Fibroblast of the conjunctiva (primary cell): ENCODE data around the gene FGB.

Source experiments
- DNase-seq: peaks from one replicate; pipeline ENCODE4 v3.0.0-alpha.2; 2010; ENCODE audit warnings: low read depth

Gene FGB

DNA sequence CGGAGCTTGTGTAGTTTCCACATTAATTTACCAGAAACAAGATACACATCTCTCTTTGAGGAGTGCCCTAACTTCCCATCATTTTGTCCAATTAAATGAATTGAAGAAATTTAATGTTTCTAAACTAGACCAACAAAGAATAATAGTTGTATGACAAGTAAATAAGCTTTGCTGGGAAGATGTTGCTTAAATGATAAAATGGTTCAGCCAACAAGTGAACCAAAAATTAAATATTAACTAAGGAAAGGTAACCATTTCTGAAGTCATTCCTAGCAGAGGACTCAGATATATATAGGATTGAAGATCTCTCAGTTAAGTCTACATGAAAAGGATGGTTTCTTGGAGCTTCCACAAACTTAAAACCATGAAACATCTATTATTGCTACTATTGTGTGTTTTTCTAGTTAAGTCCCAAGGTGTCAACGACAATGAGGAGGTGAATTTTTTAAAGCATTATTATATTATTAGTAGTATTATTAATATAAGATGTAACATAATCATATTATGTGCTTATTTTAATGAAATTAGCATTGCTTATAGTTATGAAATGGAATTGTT, at the start of gene FGB:
Gene FGB, plus strand, starts transcription at position 315 of the 558 bp plus-strand sequence. Its CDS starts 8 bp downstream, at position 323.
- DNase-seq: no peak

DNA sequence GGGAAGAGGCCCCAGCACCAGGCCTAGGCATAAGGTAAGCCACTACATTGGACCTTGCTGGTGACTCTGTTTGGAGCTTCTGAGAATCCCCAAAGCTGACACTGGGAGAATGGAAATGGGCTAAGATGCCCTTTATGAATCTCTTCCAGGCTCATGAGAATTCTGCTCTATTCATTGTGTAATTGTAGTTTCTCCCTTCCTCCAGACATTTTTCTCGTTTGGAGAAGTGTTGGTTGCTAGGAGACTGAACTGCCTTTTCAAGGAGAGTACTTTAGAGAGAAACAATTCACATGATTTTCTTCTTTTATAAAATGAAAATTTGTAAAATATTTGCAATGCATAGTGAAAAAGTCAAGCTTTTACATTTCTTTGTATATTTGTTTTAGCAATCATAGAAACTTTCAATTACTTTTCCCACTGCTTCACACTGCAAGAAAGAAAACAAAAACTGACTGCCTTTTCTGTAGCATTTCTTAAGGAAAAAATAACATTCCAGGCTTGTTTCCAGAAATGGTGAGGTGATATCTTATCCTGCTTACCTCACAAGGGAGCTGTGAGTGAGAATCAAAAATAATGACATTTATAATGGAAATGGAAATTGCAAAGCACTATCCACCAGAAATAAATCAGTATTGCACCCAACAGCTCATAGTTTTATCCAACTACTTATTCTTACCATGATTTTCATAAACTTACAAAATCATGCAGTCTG, 46.3 kb upstream of the FGB start:
- no peak for DNase-seq

DNA sequence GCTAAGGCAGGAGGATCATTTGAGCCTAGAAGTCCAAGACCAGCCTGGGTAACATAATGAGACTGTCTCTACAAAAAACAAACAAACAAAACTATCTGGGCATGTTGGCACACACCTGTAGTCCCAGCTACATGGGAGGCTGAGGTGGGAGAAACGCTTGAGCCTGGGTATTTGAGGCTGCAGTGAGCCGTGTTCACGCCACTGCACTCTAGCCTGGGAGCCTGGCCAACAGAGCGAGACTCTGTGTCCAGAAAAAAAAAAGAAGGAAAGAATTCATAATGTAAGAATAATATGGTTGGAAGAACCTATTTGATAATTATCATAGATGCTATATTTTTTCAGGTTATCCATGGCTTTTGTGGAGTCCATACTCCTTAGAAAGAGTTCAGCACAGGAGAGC, 45.2 kb upstream of the FGB start:
- DNase-seq: no peak

DNA sequence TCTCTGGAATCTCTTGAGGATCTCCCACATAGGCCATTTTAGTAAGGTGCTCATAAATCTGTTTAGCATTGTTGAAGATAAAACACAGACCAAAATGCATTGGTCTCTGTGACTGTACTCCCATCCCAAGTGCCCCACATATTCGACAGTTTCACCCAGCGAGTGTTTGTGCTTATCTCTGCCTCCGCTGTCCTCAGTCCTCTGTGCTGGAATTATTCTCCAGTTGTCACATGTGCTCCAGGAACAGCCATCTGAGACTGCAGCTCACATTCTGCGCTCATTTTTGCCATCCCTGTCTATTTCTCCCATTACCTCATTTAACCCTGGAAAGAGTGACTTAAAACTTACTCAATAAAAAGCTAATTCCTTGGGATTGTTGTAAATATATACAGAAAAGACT, 43.6 kb upstream of the FGB start:
- DNase-seq: no peak

DNA sequence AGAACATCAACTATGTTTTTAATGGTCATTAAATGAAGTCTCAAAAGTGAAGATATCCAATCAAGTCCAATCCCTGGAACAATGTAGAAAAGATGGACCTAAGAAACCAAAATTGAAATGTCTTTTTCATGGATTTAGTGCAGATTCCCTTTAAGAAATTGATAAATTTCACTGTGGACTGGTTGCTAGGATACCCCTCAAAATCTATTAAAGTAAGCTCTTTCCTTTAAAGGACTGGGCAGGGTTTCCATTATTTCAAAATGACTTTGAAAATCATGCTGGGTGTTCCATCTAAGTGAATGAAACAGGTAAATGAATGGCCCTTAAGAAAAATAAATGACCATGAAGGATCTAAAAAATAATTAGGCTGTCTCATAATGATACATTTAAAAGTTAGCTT, 41.2 kb upstream of the FGB start:
- DNase-seq: no peak

DNA sequence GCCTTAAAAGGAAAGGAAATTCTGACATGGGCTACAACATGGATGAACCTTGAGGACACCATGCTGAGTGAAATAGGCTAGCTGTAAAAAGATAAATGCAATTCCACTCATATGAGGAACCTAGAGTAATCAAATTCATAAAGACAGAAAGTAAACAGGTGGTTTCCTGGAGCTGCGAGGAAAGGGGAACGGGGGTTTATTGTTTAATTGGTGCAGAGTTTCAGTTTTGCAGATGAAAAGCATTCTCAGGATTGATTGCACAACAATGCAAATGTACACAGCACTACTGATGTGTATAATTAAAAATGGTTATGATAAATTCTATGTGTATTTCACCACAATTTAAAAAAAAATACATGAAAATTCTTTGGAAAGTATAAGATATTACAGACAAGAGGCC, 36.7 kb upstream of the FGB start:
- no peak for DNase-seq

DNA sequence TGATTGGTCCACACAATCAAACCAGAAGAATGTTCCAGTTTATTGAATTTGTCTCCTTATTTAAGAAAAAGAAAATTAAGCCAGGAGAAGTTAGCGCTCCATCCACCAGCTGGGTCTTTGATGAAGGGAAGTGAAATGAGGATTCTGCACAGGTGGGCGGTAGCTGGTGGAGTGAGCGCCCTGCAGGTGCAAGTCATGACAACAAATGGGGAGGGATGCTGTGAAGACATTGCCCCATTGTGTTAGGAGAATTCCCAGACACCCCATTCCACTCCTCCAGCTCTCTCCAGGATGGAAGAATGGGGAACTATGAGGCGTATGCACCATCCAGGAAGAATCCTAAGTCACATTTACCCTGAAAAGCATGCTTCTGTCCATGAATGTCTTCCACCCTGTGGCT, 35.5 kb upstream of the FGB start:
- no peak for DNase-seq

DNA sequence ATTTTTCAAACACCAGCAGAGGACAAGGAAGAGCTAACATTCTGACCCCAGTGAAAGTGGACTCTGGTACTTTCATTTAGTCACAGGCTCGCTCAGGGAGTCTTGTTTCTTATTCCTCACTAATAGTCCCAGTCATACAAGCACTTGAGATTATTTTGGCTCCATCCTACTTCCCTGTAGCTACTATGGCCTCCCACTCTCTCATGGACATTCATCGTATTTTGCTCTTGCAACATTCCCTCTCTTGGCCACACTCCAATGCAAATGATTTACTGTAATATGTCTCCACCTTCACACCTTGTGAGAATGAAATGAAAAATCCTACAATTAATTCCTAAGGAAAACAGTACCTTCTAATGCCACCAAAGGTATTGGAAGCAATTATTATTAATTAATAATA, 33.9 kb upstream of the FGB start:
- DNase-seq: no peak

DNA sequence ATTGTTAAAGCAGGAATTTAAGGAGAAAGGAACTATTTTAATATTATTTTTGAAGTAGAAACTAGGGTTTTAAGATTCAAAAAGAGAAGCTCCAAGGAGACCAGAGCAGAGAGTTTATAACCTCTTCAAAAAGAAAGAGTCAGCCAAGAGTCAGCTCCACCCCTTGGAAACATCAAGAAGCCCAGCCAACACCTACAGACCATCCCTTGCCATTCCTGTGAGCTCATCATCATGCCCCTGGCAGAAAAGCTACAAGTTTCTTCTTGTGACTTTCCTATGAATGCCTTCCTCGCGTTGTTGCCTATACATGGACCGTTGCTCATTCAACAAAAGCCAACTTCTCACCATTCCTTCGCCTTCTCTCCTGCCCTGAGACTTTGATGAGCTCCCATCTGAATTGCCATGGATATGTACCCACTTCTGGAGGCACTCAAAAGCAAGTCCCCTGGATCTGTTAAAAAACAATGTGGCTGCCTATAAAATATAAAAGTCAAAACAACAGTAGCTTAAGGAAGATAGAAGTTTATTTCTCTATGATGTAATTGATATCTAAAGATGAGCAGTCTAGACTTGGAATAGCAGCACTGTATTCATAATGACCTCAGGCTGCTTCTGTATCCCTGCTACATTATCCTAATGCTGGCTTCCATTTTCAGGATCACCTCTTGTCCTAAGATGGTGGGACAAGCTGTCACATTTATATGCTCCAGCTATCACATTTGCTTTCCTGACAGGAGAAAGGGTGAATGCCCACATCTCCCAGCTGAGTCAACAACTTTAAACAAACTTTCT, 32.9 kb upstream of the FGB start:
- no peak for DNase-seq

DNA sequence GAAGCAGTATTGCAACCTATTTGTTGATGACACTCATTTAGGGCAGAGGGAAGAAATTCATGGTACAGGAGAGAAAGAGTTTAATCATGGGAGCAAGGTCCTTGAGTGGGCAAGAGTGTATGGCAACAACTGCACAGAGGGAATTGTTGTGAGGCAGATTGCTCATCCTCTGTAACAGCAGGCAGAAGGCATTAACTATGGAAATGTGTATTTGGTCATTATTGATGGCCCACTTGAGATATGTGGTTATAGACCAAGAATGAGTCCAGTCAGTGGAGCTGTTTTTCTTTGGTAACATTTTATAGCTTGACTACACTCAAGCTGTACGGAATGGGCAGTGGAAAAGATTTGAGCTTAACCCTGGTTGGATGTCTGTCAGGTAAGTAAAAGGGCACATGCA, 28.5 kb upstream of the FGB start:
- DNase-seq: no peak

DNA sequence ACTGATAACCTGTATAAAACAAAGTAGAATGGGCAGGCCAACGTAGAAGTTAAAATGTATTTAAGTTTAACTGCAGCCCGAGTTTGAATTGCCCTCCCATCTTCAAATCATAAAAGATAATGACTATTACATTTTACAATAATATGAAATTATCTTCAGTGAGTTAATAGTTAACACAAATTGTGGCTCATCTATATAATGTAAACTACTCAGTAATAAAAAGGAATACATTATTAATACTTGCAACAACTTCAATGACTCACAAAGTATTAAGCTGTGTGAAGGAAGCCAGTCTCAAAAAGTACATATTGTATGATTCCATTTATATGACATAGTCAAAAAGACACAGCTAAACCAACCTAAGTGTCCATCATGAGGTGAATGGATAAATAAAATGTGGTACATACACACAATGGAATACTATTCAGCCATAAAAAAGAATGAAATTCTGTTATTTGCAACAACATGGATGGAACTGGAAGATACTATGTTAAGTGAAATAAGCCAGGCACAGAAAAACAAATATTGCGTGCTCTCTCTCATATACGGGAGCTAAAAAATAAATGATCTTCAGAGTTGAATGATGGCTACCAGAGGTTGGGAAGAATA, 20.4 kb upstream of the FGB start:
- no peak for DNase-seq

DNA sequence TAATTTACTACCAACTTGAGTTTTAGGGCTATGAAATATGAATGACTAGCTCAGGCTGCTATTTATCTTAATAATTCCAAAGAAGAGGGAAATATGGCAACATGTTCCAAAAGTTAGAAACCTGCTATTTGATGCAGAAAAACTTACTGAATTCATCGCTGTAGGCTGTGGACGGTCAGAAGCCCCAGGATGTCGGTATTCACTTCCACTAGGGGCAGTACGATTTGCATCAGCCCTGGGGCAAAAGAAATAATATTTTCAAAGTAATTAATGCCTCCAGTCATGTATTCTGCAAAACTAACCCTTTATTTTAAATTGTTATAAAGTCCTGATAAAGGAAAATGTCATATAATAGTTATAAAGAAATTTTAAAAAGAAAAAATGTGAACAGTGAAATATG, 17.1 kb upstream of the FGB start:
- DNase-seq: no peak

DNA sequence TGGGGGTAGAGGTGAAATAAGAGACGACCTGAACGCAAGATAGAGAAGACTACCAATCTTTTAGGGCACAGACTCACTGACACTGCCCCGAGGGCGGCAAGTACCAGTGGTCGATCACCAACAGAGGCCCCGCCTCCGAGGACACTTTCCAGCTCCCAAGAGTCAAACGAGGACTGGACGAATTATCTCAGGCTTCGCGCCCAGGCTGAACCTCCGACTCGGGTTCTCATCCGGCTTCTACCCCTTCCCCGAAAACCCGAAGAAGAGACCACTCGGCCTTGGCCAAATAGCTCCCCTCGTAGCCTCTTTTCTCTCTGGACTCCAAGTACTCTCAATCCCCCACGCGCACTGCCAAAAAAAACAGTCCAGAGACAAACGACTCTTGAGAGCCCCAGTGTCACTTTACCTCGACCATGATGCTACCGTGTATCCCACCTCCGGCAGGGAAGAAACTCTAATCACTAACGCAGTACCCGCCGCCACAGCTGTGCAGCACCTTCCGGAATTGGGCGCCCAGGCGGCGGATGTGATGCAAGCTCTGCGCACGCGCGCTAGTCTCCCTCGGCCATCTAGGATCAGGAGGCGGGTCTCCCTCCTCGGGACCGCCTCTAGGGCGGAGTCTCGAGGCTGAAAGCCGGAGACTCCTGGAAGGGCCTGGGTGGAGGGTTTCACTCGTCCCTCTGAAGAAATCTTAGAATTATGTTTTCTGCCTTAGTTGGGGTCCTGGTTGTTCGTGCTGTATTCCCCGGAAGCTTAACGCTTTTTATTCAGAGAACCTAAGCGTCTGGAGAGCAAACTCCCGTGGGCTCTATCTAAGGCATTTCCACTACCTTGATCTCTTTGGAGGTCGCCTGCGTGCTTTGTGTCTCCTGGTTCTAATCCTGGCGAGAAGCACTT, 12.7 kb upstream of the FGB start, which contains the start of gene PLRG1:
Gene PLRG1, minus strand, starts transcription at position 507 of the 897 bp plus-strand sequence. Its CDS starts 92 bp downstream, at position 415.
- DNase-seq: peak; percentile 93

DNA sequence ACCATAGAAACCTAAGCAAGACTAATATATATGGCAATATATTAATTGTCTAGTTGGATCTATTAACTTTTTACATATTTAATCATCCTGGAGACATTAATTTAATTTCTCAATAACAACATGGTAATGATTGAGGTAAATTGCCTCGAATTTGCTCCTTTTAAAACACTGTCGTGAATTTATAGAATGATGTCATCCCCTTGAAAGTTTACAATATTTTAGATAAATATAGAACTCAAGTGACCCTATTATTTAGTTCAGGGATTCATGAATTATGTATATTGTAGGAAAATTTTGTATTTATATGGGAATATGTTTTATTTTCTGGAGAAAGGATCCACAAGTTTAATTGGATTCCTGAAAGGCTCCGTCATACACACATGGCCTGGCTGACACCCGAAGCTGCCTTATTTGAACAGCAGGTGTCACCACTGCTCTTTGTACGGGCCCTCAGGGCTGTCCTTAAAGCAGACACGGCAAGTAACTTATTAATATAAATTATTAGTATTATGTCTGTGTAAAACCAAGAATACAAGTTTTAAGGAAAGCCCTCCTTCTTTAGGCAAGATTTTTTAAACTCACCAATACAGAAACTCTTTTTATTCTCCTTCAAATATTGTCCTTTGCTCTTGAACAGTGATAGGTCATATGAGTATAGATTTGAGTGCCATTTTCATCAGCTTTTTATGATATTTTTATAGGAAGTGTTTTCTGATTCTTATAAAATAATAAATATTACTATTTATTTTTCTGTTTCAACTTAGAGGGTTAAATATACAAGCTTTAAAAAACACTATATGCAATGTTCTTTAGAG, 10.7 kb upstream of the FGB start:
- peak; percentile 77 for DNase-seq

DNA sequence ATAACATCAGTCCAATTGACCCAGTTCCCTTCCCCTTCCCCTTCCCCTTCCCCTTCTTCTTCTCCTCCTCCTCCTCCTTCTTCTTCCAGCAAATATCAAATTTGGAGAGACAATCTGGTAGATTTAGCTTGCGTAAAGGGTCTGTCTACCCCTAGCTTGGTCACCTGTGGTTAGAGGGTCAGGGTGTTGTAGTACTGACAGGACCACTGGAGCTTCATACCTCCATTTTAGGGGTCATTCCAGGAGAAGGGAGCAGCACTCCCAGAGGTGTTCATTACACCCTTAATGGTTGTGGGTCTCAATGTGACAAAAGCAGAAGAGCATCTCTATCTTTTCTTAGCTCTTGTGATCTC, 3.7 kb upstream of the FGB start:
- DNase-seq: no peak

DNA sequence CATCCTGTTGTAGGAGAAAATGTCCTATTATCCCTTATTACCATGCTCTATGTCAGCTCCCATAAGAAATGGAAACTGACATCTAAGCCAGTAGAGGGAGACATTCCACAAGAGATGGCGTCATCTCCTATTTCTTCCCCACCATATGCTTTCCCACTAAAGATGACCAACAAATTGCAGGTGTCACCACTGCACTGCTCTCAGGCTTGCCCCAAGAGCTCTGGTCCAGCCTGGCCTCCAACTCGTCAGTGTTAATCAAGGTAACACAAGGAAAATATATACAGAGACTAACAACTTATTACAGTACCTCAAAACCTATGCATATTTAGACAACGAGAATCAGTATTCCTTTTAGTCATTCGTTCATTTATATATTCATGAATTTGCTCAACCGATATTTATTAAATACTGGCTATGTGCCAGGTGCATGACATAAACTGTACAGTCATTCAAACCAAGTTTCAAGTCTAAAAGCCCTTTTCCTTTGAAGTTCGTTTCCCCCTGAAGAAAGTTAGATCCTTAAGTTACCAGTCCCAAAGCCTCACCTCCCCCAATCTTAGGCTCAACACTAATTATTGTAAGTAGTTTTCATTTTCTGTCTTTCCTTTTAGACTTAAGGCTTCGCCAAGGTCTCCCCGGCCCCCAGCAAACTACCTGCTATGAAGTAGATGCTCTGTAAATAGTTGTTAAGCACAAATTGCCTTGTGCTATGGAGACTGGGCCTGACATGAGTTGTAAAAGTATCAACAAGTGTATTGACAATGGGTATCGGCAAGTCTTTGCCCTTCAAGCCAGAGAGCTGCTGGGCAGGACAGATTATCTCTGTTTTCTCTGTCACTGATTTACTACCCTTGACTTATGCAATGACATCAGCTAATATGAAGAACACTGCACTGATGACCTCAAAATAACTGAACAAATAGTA, 3.1 kb upstream of the FGB start:
- DNase-seq: peak; percentile 35

DNA sequence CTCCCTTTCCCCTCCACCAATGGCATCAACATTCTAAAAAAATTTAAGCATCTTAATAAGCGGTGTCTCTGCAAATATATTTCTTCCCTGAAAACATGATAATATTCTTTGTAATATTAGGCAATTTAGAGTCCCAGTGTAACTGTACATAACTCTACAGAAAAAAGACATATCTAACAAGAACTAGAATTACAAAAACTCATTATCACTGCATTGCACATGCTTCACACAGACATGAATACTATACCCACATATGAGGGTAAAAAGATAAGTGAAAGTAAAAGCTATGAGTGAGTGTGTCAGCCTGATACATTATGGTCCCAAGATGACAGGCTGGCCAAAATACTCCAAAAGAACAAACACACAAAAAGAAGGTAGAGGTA, 2.4 kb upstream of the FGB start:
- DNase-seq: no peak

DNA sequence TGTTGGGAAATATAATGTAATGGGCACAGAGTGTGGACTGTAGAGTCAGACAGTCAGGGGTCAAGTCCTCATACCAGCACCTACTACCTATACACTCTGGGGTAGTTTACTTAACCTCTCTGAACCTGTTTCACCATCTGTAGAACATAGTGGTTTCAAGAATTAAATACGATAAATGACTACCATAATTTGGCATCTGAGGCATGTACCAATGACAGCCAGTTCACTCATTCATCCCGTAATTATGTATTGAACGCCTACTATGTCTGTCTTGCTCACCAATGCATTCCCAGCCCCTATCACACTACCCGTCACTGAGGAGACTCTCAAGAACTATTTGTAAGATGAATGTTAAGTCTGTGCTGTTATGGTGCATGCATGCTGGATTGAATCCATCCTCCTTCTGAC, 2.0 kb upstream of the FGB start:
- DNase-seq: no peak

DNA sequence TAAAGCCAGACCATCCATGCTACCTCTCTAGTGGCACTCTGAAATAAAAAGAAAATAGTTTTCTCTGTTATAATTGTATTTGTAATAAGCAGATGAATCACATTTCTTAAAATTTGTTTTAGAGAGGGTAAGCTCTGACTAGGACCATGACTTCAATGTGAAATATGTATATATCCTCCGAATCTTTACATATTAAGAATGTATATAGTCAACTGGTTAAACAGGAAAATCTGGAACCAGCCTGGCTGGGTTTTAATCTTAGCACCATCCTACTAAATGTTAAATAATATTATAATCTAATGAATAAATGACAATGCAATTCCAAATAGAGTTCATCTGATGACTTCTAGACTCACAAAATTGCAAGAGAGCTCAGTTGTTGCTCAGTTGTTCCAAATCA, 1.5 kb downstream of the FGB start:
- no peak for DNase-seq

DNA sequence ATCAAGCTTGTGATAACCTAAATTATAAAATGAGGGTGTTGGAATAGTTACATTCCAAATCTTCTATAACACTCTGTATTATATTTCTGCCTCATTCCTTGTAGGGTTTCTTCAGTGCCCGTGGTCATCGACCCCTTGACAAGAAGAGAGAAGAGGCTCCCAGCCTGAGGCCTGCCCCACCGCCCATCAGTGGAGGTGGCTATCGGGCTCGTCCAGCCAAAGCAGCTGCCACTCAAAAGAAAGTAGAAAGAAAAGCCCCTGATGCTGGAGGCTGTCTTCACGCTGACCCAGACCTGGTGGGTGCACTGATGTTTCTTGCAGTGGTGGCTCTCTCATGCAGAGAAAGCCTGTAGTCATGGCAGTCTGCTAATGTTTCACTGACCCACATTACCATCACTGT, 2.9 kb downstream of the FGB start:
- no peak for DNase-seq
